Neural progenitor cell (in vitro differentiated cells): ENCODE results near the gene TRMT44.

ENCODE experiments used
- EZH2phosphoT487 ChIP-seq: fragments of 200-600 bp; sonication (generic); IDR thresholded peaks from 2 replicates; pipeline ENCODE4 v1.6.1; 2017; ENCODE audit warnings: antibody characterized with exemption
- TF ChIP-seq, protein P1 (sequence below): fragments of 200-600 bp; sonication (generic); IDR thresholded peaks from 2 replicates; pipeline ENCODE4 v1.5.1; 2017; ENCODE audit warnings: antibody characterized with exemption, mild to moderate bottlenecking

DNA sequence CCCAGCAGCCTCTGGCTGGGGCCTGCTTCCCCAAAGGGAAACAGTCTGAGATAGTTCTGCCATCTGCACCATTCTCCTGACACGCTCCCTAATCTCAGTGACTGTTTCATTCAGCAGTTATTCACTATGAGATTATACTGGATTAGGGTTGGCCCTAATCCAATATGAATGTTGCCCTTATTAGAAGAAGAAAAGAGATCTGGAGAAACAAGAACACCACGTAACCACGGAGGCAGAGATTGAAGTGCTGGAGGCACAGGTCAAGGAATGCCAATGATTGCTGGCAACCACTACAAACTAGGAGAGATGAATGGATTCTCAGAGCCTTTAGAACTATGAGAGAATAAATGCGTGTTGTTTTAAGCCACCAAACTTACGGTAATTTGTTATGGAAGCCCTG, 7.4 kb upstream of the TRMT44 start:
- TF ChIP-seq, protein P1, sequence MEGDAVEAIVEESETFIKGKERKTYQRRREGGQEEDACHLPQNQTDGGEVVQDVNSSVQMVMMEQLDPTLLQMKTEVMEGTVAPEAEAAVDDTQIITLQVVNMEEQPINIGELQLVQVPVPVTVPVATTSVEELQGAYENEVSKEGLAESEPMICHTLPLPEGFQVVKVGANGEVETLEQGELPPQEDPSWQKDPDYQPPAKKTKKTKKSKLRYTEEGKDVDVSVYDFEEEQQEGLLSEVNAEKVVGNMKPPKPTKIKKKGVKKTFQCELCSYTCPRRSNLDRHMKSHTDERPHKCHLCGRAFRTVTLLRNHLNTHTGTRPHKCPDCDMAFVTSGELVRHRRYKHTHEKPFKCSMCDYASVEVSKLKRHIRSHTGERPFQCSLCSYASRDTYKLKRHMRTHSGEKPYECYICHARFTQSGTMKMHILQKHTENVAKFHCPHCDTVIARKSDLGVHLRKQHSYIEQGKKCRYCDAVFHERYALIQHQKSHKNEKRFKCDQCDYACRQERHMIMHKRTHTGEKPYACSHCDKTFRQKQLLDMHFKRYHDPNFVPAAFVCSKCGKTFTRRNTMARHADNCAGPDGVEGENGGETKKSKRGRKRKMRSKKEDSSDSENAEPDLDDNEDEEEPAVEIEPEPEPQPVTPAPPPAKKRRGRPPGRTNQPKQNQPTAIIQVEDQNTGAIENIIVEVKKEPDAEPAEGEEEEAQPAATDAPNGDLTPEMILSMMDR: no peak
- no peak for TF ChIP-seq EZH2phosphoT487
